Nephron progenitor cell (in vitro differentiated cells): ENCODE results near the gene POLR3GL.

Experiments used
- DNase-seq: peaks from one replicate; pipeline ENCODE4 v3.0.0; 2021
- H3K27ac Mint-ChIP-seq: 2 replicates; pipeline ENCODE4 v1.8.0; 2021; ENCODE audit warnings: mild to moderate bottlenecking, moderate library complexity, mixed read lengths
- H3K27me3 Mint-ChIP-seq: 2 replicates; pipeline ENCODE4 v1.8.0; 2021; ENCODE audit warnings: mild to moderate bottlenecking, low read depth, mixed read lengths; ENCODE audit not compliant: poor library complexity
- H3K36me3 Mint-ChIP-seq: 2 replicates; pipeline ENCODE4 v1.8.0; 2021; ENCODE audit warnings: low read depth, mixed read lengths
- H3K4me1 Mint-ChIP-seq: 2 replicates; pipeline ENCODE4 v1.8.0; 2021; ENCODE audit warnings: mixed read lengths
- H3K4me3 Mint-ChIP-seq: 2 replicates; pipeline ENCODE4 v1.8.0; 2021; ENCODE audit warnings: mild to moderate bottlenecking, moderate library complexity, mixed read lengths
- H3K9me3 Mint-ChIP-seq: 2 replicates; pipeline ENCODE4 v1.8.0; 2021; ENCODE audit warnings: mild to moderate bottlenecking, moderate library complexity, mixed read lengths
- TF ChIP-seq, protein P1 (sequence below): fragments of 200-600 bp; sonication (generic); IDR thresholded peaks from 2 replicates; pipeline ENCODE4 v1.5.0; 2021; ENCODE audit warnings: antibody characterized with exemption

The POLR3GL gene

DNA sequence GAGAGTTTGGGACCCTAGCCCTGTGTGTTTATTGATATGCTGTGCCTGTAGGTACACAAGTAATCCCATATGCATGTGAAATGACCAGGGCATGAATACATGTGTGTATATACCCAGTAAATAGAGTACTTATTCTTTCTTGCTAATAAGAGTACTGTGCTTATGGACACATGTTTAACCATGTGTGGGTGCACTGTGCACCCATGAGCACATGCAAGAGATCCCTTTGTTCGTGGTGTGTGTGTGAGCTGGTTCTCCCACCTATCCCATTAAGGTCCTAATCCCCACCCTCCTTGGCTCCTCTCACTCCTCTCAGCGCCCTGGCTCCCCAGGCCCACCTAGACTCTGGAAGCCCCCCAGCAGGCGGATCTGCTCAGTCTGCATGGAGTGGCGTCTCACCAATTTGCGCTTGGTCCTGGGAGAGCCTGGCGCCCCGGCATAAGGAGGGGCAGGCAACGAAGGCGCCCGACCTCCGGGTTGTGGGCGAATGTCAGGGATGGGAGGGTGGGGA, 4.5 kb upstream of the POLR3GL start:
- Mint-ChIP-seq H3K4me1 (peaks cover 83% of the 10 kb centered on the region), H3K36me3 (no peaks in the 10 kb centered on the region), H3K4me3 (peak overlapping the region; percentile 94), H3K27ac (no peak overlapping the region), H3K27me3 (peaks cover 62% of the 10 kb centered on the region), H3K9me3 (no peaks in the 10 kb centered on the region)
- no peak for DNase-seq
- TF ChIP-seq, protein P1, sequence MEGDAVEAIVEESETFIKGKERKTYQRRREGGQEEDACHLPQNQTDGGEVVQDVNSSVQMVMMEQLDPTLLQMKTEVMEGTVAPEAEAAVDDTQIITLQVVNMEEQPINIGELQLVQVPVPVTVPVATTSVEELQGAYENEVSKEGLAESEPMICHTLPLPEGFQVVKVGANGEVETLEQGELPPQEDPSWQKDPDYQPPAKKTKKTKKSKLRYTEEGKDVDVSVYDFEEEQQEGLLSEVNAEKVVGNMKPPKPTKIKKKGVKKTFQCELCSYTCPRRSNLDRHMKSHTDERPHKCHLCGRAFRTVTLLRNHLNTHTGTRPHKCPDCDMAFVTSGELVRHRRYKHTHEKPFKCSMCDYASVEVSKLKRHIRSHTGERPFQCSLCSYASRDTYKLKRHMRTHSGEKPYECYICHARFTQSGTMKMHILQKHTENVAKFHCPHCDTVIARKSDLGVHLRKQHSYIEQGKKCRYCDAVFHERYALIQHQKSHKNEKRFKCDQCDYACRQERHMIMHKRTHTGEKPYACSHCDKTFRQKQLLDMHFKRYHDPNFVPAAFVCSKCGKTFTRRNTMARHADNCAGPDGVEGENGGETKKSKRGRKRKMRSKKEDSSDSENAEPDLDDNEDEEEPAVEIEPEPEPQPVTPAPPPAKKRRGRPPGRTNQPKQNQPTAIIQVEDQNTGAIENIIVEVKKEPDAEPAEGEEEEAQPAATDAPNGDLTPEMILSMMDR = no peak

DNA sequence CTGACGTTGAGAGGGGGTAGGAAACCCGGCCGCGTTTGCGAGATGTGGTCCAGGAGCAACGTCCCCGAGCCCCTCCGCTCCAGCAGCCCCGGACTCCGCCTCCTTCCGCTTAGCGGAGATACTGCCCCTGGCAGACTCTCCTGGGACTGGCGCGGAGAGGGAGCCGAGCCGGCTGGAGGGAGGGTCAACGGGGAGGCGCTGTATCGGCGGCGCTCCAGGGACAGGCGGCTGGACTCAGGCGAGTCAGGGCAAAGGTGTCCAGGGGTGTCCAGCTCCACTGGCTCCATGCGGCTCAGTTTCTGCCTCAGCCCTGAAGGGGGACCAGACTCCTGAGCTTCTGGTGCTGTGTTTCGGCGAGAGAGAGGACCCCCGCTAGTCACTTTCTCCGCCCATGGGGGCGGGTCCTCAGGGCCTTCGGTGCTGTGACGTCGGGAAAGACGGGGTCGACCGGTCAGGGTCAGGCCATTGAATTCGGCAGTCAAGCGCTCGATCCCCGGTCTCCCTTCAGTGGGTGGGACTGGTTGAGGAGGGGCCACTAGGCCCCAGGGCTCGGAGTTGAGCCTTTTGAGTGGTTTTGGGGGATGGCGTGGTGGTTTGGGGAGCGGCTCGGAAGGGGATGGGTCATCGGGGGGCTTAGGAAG, 3.9 kb upstream of the POLR3GL start:
- no peaks in the 10 kb centered on the region for H3K9me3 Mint-ChIP-seq
- TF ChIP-seq, protein P1 = peak; percentile 3
- no peaks in the 10 kb centered on the region for H3K36me3 Mint-ChIP-seq
- DNase-seq = peak; percentile 89
- peak overlapping the region; percentile 93 for H3K27ac Mint-ChIP-seq
- H3K4me1 Mint-ChIP-seq = peaks cover 81% of the 10 kb centered on the region
- peak overlapping the region; percentile 94 for H3K4me3 Mint-ChIP-seq
- H3K27me3 Mint-ChIP-seq = peaks cover 59% of the 10 kb centered on the region

GRCh38 chr1:145961109-145961424, 3.4 kb upstream of the POLR3GL start:
- H3K9me3 Mint-ChIP-seq = no peaks in the 10 kb centered on the region
- peak overlapping the region; percentile 94 for H3K4me3 Mint-ChIP-seq
- H3K4me1 Mint-ChIP-seq = peaks cover 77% of the 10 kb centered on the region
- H3K27ac Mint-ChIP-seq = no peak overlapping the region
- peak; percentile 19 for DNase-seq
- H3K36me3 Mint-ChIP-seq = no peaks in the 10 kb centered on the region
- H3K27me3 Mint-ChIP-seq = peaks cover 61% of the 10 kb centered on the region
- TF ChIP-seq, protein P1 = no peak

DNA sequence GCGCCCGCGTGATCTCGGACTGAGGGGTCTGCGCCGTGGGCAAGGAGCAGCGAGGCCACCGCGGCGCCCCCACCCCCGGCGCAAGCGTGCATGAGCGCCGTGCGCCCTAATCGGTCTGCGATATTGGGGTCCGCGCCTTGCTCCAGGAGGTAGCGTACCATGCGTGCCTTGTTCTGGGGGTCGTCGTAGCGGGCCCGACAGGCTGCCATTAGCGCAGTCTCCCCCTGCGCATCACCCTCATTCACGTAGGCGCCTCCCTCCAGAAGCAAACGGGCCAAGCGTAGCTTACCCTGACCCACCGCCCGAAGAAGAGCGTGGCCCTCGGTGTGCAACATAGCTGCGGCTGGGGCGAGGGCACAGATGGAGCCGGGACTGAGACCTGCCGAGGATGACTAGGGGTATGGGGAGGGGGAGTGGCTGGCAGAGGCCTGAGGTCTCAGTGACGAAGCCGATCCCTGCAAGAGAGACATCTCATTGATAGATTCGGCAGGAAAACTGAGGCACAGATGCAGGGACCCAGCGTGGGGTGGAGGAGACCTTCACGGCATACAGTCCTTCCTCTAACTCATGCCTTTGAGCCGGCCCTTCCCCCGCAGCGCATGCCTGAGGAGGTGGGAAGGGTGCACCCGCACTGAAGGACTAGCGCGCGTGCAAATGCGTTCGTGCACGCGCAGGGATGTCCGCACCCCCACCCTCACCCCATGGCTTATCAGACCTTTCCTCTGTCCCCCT, 2.9 kb upstream of the POLR3GL start:
- peak; percentile 39 for DNase-seq
- Mint-ChIP-seq H3K36me3 (no peaks in the 10 kb centered on the region), H3K27ac (no peak overlapping the region), H3K4me1 (peaks cover 71% of the 10 kb centered on the region), H3K27me3 (peaks cover 61% of the 10 kb centered on the region), H3K9me3 (no peaks in the 10 kb centered on the region), H3K4me3 (peak overlapping the region; percentile 94)
- TF ChIP-seq, protein P1 = no peak

- Mint-ChIP-seq H3K4me3 (peak overlapping the region; percentile 94), H3K27ac (no peak overlapping the region), H3K4me1 (peaks cover 64% of the 10 kb centered on the region), H3K36me3 (peaks cover 3% of the 10 kb centered on the region), H3K9me3 (peaks cover 8% of the 10 kb centered on the region), H3K27me3 (peaks cover 61% of the 10 kb centered on the region)
- TF ChIP-seq, protein P1 = no peak
- peak; percentile 28 for DNase-seq
Observed at GRCh38 chr1:145962157-145963102, 2.1 kb upstream of the POLR3GL start.
